Stimulated activated CD4-positive, alpha-beta T cell treated with anti-CD3 and anti-CD28 coated beads, Interleukin-2, amount 100 ng/mL, for 48 hours (primary cell): ENCODE measurements around the gene PARP6.

ENCODE experiments used
- DNase-seq, 2 donors: peaks; one replicate each; pipeline ENCODE4 v3.0.0-alpha.2; 2020

The PARP6 gene

GRCh38 chr15:72272213-72272996, at the start of gene PARP6:
TSS of gene PARP6 (minus strand) at chr15:72272554. CDS start at chr15:72267477, 5,077 bp downstream.
- DNase-seq: peak; percentile 94 to 95

- DNase-seq: peak; percentile 48 to 49
Observed at GRCh38 chr15:72319985-72320671, 47.8 kb upstream of the PARP6 start, which contains the start of gene CELF6. TSS of gene CELF6 (minus strand) at chr15:72320157. CDS start at chr15:72319874, 283 bp downstream.

- peak; percentile 29 to 40 for DNase-seq
Observed at GRCh38 chr15:72319360-72319984, 47.1 kb upstream of the PARP6 start.

- DNase-seq: no peak
Observed at GRCh38 chr15:72318408-72318942, 46.1 kb upstream of the PARP6 start.

- DNase-seq: no peak
Observed at GRCh38 chr15:72315706-72316370, 43.5 kb upstream of the PARP6 start.

GRCh38 chr15:72313881-72314280, 41.5 kb upstream of the PARP6 start:
- no peak for DNase-seq

GRCh38 chr15:72313448-72313840, 41.1 kb upstream of the PARP6 start:
- DNase-seq: no peak

GRCh38 chr15:72312605-72313447, 40.5 kb upstream of the PARP6 start:
- DNase-seq: peak; percentile 38 to 56

- DNase-seq: no peak
Observed at GRCh38 chr15:72307026-72307425, 34.7 kb upstream of the PARP6 start.

GRCh38 chr15:72306211-72306785, 33.9 kb upstream of the PARP6 start:
- no peak for DNase-seq

- DNase-seq: no peak
Observed at GRCh38 chr15:72304596-72304995, 32.2 kb upstream of the PARP6 start.

- DNase-seq: no peak
Observed at GRCh38 chr15:72302955-72303354, 30.6 kb upstream of the PARP6 start.

GRCh38 chr15:72289597-72290325, 17.4 kb upstream of the PARP6 start:
- no peak for DNase-seq

GRCh38 chr15:72288796-72289596, 16.6 kb upstream of the PARP6 start:
- no peak for DNase-seq

- peak; percentile 35 to 41 for DNase-seq
Observed at GRCh38 chr15:72285927-72286516, 13.7 kb upstream of the PARP6 start.

- no peak for DNase-seq
Observed at GRCh38 chr15:72285402-72285801, 13.0 kb upstream of the PARP6 start.

GRCh38 chr15:72284781-72285180, 12.4 kb upstream of the PARP6 start:
- no peak for DNase-seq

GRCh38 chr15:72281713-72282112, 9.4 kb upstream of the PARP6 start:
- no peak for DNase-seq

- DNase-seq: no peak
Observed at GRCh38 chr15:72280751-72281150, 8.4 kb upstream of the PARP6 start.
